RWPE2 (cell line): ENCODE data around the gene TMPRSS2.

Experiments
- ATAC-seq: fragments of 200-7000 bp; cut with Tn5 transposase; 3 replicates; pipeline ENCODE4 v1.9.1; 2021; ENCODE audit warnings: low read depth
- DNase-seq: peaks from one replicate; pipeline ENCODE4 v3.0.0-alpha.2; 2020; ENCODE audit warnings: low spot score
- H3K27ac ChIP-seq: fragments of 450-650 bp; 2 replicates; pipeline ENCODE4 v1.5.1; 2017; ENCODE audit warnings: mild to moderate bottlenecking; ENCODE audit not compliant: poor library complexity, severe bottlenecking
- H3K27me3 ChIP-seq: fragments of 250-450 bp; sonication (Bioruptor Pico); 2 replicates; pipeline ENCODE4 v1.5.1; 2021; ENCODE audit warnings: mild to moderate bottlenecking, moderate library complexity; ENCODE audit not compliant: insufficient read depth, poor library complexity, severe bottlenecking
- H3K36me3 ChIP-seq: fragments of 250-450 bp; sonication (Bioruptor Pico); 2 replicates; pipeline ENCODE4 v1.5.1; 2020; ENCODE audit warnings: low read depth, mild to moderate bottlenecking, moderate library complexity
- H3K4me1 ChIP-seq: fragments of 250-450 bp; sonication (Bioruptor Pico); 2 replicates; pipeline ENCODE4 v1.5.1; 2021; ENCODE audit warnings: mild to moderate bottlenecking, moderate library complexity; ENCODE audit not compliant: insufficient read depth, poor library complexity, severe bottlenecking
- H3K4me3 ChIP-seq: fragments of 250-450 bp; sonication (Bioruptor Pico); 2 replicates; pipeline ENCODE4 v1.5.1; 2021; ENCODE audit warnings: mild to moderate bottlenecking, moderate library complexity; ENCODE audit not compliant: severe bottlenecking
- H3K9me3 ChIP-seq: fragments of 250-450 bp; sonication (Bioruptor Pico); 2 replicates; pipeline ENCODE4 v1.5.1; 2021; ENCODE audit warnings: mild to moderate bottlenecking, moderate library complexity; ENCODE audit not compliant: severe bottlenecking
- TF ChIP-seq, protein P1 (sequence below): fragments of 450-650 bp; IDR thresholded peaks from one replicate; pipeline ENCODE4 v1.5.1; 2017; ENCODE audit warnings: mild to moderate bottlenecking, moderate library complexity; ENCODE audit not compliant: poor library complexity, severe bottlenecking

The TMPRSS2 gene

GRCh38 chr21:41545500-41546359 lies 37.8 kb upstream of the TMPRSS2 start:
- TF ChIP-seq, protein P1, sequence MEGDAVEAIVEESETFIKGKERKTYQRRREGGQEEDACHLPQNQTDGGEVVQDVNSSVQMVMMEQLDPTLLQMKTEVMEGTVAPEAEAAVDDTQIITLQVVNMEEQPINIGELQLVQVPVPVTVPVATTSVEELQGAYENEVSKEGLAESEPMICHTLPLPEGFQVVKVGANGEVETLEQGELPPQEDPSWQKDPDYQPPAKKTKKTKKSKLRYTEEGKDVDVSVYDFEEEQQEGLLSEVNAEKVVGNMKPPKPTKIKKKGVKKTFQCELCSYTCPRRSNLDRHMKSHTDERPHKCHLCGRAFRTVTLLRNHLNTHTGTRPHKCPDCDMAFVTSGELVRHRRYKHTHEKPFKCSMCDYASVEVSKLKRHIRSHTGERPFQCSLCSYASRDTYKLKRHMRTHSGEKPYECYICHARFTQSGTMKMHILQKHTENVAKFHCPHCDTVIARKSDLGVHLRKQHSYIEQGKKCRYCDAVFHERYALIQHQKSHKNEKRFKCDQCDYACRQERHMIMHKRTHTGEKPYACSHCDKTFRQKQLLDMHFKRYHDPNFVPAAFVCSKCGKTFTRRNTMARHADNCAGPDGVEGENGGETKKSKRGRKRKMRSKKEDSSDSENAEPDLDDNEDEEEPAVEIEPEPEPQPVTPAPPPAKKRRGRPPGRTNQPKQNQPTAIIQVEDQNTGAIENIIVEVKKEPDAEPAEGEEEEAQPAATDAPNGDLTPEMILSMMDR: no peak
- ATAC-seq (no peak), DNase-seq (no peak)
- Histone ChIP-seq H3K27ac (no peak overlapping the region), H3K36me3 (no peaks in the 10 kb centered on the region), H3K4me3 (no peak overlapping the region), H3K27me3 (peaks cover 5% of the 10 kb centered on the region), H3K4me1 (no peaks in the 10 kb centered on the region), H3K9me3 (no peaks in the 10 kb centered on the region)

GRCh38 chr21:41542727-41543126 lies 34.8 kb upstream of the TMPRSS2 start:
- Histone ChIP-seq H3K27ac (no peak overlapping the region), H3K36me3 (no peaks in the 10 kb centered on the region), H3K9me3 (no peaks in the 10 kb centered on the region), H3K4me3 (no peak overlapping the region), H3K27me3 (peaks cover 5% of the 10 kb centered on the region), H3K4me1 (no peaks in the 10 kb centered on the region)
- DNase-seq (no peak), ATAC-seq (no peak)
- TF ChIP-seq, protein P1: no peak

GRCh38 chr21:41537356-41537755 lies 29.4 kb upstream of the TMPRSS2 start:
- H3K4me1 ChIP-seq: no peaks in the 10 kb centered on the region
- ATAC-seq: no peak
- H3K9me3 ChIP-seq: no peaks in the 10 kb centered on the region
- H3K27ac ChIP-seq: no peak overlapping the region
- H3K4me3 ChIP-seq: no peak overlapping the region
- TF ChIP-seq, protein P1: no peak
- DNase-seq: no peak
- no peaks in the 10 kb centered on the region for H3K36me3 ChIP-seq
- no peaks in the 10 kb centered on the region for H3K27me3 ChIP-seq

- Histone ChIP-seq H3K4me1 (no peaks in the 10 kb centered on the region), H3K36me3 (no peaks in the 10 kb centered on the region), H3K4me3 (no peak overlapping the region), H3K9me3 (no peaks in the 10 kb centered on the region), H3K27ac (no peak overlapping the region), H3K27me3 (no peaks in the 10 kb centered on the region)
- ATAC-seq (no peak), DNase-seq (no peak)
- TF ChIP-seq, protein P1: no peak
These were observed 28.8 kb upstream of the TMPRSS2 start for GRCh38 chr21:41536827-41537103.
